ENCODE measurements around the gene FAM162A.

GRCh38 chr3:122397201-122397600, 13.2 kb downstream of the FAM162A start:
- no peak for TF ChIP-seq CTCF (IDR thresholded peaks at IDR 0.05 in 2 of 3, conservative IDR thresholded peaks at IDR 0.05 in 1 of 3; ENCODE audit: insufficient read depth in 2 of 3, low read depth in 1 of 3, low read length in 3 of 3)
- no peak for TF ChIP-seq FOXM1 (IDR thresholded peaks at IDR 0.05; ENCODE audit: low read depth)
- TF ChIP-seq FOXM1 (CRISPR knock-in tag; IDR thresholded peaks at IDR 0.05; ENCODE audit: low read depth), result no peak
- TF ChIP-seq NFYB (IDR thresholded peaks at IDR 0.05; ENCODE audit: extremely low read depth, insufficient read length), result no peak
- no peak for TF ChIP-seq POLR2A (conservative IDR thresholded peaks at IDR 0.05)
- no peak for TF ChIP-seq NEUROD1 (IDR thresholded peaks at IDR 0.05; ENCODE audit: borderline replicate concordance, low read depth, low read length, partially characterized antibody)

Measured in K562 (cell line).